Neural progenitor cell (in vitro differentiated cells): Measurements from ENCODE around the gene DUSP11. TPM values are rescaled to one million over a fixed set of nuclear protein-coding genes. Genes with fewer than 3 reads are reported as not detected.

ENCODE experiments used
- DNase-seq: peaks from one replicate; pipeline ENCODE4 v3.0.0-alpha.2; 2016; ENCODE audit warnings: low spot score
- H2AFZ ChIP-seq: fragments of 200-600 bp; sonication (generic); replicated peaks from 2 replicates; pipeline ENCODE4 v1.6.1; 2016; ENCODE audit warnings: antibody characterized with exemption
- H3F3A ChIP-seq: fragments of 200-600 bp; sonication (generic); 2 replicates; pipeline ENCODE4 v1.6.1; 2016; ENCODE audit warnings: antibody characterized with exemption, low read depth
- H3K27ac ChIP-seq: fragments of 200-600 bp; sonication (generic); 2 replicates; pipeline ENCODE4 v1.5.1; 2016; ENCODE audit warnings: mild to moderate bottlenecking
- H3K27me3 ChIP-seq: fragments of 200-600 bp; sonication (generic); 2 replicates; pipeline ENCODE4 v1.6.1; 2016; ENCODE audit warnings: mild to moderate bottlenecking, moderate library complexity
- H3K36me3 ChIP-seq: fragments of 200-600 bp; sonication (generic); 2 replicates; pipeline ENCODE4 v1.5.1; 2016
- H3K4me1 ChIP-seq: fragments of 200-600 bp; sonication (generic); 2 replicates; pipeline ENCODE4 v1.6.1; 2016; ENCODE audit warnings: mixed run types
- H3K4me2 ChIP-seq: fragments of 200-600 bp; sonication (generic); 2 replicates; pipeline ENCODE4 v1.6.1; 2016
- H3K4me3 ChIP-seq: fragments of 200-600 bp; sonication (generic); 2 replicates; pipeline ENCODE4 v1.5.1; 2016
- H3K79me2 ChIP-seq: fragments of 200-600 bp; sonication (generic); 2 replicates; pipeline ENCODE4 v1.6.1; 2016; ENCODE audit warnings: low read depth
- H3K9ac ChIP-seq: fragments of 200-600 bp; sonication (generic); 2 replicates; pipeline ENCODE4 v1.6.1; 2016
- H3K9me3 ChIP-seq: fragments of 200-600 bp; sonication (generic); 2 replicates; pipeline ENCODE4 v1.5.1; 2016; ENCODE audit warnings: low read depth
- H4K20me1 ChIP-seq: fragments of 200-600 bp; sonication (generic); 2 replicates; pipeline ENCODE4 v1.6.1; 2016; ENCODE audit warnings: low read depth
- H3K27ac Mint-ChIP-seq: 3 replicates; pipeline ENCODE4 v1.8.0; 2021; ENCODE audit warnings: mixed read lengths
- H3K27me3 Mint-ChIP-seq: 2 replicates; pipeline ENCODE4 v1.8.0; 2022; ENCODE audit warnings: low read depth, mild to moderate bottlenecking, inconsistent platforms, moderate library complexity, mixed read lengths; ENCODE audit not compliant: insufficient read depth
- H3K36me3 Mint-ChIP-seq: 3 replicates; pipeline ENCODE4 v1.8.0; 2021; ENCODE audit warnings: mixed read lengths
- H3K4me1 Mint-ChIP-seq: 3 replicates; pipeline ENCODE4 v1.8.0; 2021; ENCODE audit warnings: mixed read lengths
- H3K4me3 Mint-ChIP-seq: 3 replicates; pipeline ENCODE4 v1.8.0; 2021; ENCODE audit warnings: mild to moderate bottlenecking, moderate library complexity, mixed read lengths
- H3K9me3 Mint-ChIP-seq: 3 replicates; pipeline ENCODE4 v1.8.0; 2020; ENCODE audit warnings: mixed read lengths
- EZH2 ChIP-seq: fragments of 200-600 bp; sonication (generic); IDR thresholded peaks from 2 replicates; pipeline ENCODE4 v1.6.1; 2017; ENCODE audit warnings: antibody characterized with exemption, mild to moderate bottlenecking, moderate library complexity
- EZH2phosphoT487 ChIP-seq: fragments of 200-600 bp; sonication (generic); IDR thresholded peaks from 2 replicates; pipeline ENCODE4 v1.6.1; 2017; ENCODE audit warnings: antibody characterized with exemption
- total RNA-seq: library from RNA; depleted of rRNA; stranded (reverse); fragments of >200 nt; gene quantifications from 2 replicates; pipeline ENCODE4 v1.2.3, GENCODE V29; 2015; ENCODE audit warnings: low replicate concordance
- TF ChIP-seq, protein P1 (sequence below): fragments of 200-600 bp; sonication (generic); IDR thresholded peaks from 2 replicates; pipeline ENCODE4 v1.5.1; 2017; ENCODE audit warnings: antibody characterized with exemption, mild to moderate bottlenecking

DUSP11 gene
- total RNA-seq, 1 donor from 2014 or later, result 43.5 TPM

DNA sequence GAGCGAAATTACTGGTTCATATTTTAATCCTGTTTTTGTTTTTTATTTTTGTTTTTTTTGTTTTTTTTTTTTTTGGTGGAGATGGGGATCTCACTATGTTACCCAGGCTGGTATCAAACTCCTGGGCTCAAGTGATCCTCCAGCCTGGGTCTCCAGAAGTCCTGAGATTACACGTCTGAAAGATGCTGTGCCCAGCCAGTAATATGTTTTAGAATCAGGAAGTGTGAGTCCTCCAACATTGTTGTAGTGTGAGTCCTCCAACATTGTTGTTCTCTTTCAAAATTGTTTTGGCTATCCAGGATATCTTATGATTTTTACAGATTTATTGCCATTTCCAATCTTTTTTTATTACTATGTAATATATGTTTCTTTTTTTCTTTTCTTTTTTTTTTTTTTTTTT, 65.8 kb downstream of the DUSP11 start:
- no peaks in the 10 kb centered on the region for H3F3A ChIP-seq
- no peaks in the 10 kb centered on the region for H3K36me3 Mint-ChIP-seq

More for the DNA sequence above, 65.8 kb downstream of the DUSP11 start:
- Histone ChIP-seq H3K4me1 (no peaks in the 10 kb centered on the region), H2AFZ (no peak overlapping the region), H3K79me2 (no peaks in the 10 kb centered on the region), H3K27ac (no peak overlapping the region), H3K4me2 (no peak overlapping the region), H3K27me3 (peaks cover 67% of the 10 kb centered on the region), H3K36me3 (no peaks in the 10 kb centered on the region), H3K9ac (no peak overlapping the region), H4K20me1 (no peaks in the 10 kb centered on the region), H3K4me3 (no peak overlapping the region), H3K9me3 (no peaks in the 10 kb centered on the region)
- peaks cover 5% of the 10 kb centered on the region for H3K9me3 Mint-ChIP-seq
- no peak for DNase-seq
- H3K27ac Mint-ChIP-seq, result no peak overlapping the region
- no peak overlapping the region for H3K4me3 Mint-ChIP-seq
- no peaks in the 10 kb centered on the region for H3K4me1 Mint-ChIP-seq
- peaks cover 8% of the 10 kb centered on the region for H3K27me3 Mint-ChIP-seq
- no peak for TF ChIP-seq EZH2
- TF ChIP-seq EZH2phosphoT487, result no peak
- TF ChIP-seq, protein P1, sequence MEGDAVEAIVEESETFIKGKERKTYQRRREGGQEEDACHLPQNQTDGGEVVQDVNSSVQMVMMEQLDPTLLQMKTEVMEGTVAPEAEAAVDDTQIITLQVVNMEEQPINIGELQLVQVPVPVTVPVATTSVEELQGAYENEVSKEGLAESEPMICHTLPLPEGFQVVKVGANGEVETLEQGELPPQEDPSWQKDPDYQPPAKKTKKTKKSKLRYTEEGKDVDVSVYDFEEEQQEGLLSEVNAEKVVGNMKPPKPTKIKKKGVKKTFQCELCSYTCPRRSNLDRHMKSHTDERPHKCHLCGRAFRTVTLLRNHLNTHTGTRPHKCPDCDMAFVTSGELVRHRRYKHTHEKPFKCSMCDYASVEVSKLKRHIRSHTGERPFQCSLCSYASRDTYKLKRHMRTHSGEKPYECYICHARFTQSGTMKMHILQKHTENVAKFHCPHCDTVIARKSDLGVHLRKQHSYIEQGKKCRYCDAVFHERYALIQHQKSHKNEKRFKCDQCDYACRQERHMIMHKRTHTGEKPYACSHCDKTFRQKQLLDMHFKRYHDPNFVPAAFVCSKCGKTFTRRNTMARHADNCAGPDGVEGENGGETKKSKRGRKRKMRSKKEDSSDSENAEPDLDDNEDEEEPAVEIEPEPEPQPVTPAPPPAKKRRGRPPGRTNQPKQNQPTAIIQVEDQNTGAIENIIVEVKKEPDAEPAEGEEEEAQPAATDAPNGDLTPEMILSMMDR, result no peak

Other genes starting within 250 kb of the DUSP11 start
- not detected in 2 replicates for gene NAT8, start 137.7 kb downstream of the DUSP11 start, total RNA-seq
- gene TPRKB, start 42.8 kb downstream of the DUSP11 start, total RNA-seq, result 96.8 and 157 TPM in 2 replicates
- 0.06 and 0.21 TPM in 2 replicates for gene C2orf78, start 4.1 kb upstream of the DUSP11 start, total RNA-seq
- 34.0 and 77.3 TPM in 2 replicates for gene STAMBP, start 48.9 kb upstream of the DUSP11 start, total RNA-seq
- 0.19 and 0.32 TPM in 2 replicates for gene ACTG2, start 112.9 kb upstream of the DUSP11 start, total RNA-seq
- 79.0 and 85.5 TPM in 2 replicates for gene DGUOK, start 146.8 kb upstream of the DUSP11 start, total RNA-seq
- 6.2 and 9.1 TPM in 2 replicates for gene TET3, start 204.8 kb upstream of the DUSP11 start, total RNA-seq